Endothelial cell of umbilical vein (primary cell): Measurements from ENCODE around the gene PRKCQ. TPM values are rescaled to one million over a fixed set of nuclear protein-coding genes. Genes with fewer than 3 reads are reported as not detected.

Source experiments
- Bru-seq: library from RNA; stranded (reverse); fragments of 400-500 nt; gene quantifications from one replicate; lab custom pipeline; 2021; lab: Mats Ljungman, UMichigan
- BruChase-seq, 2 experiments: library from RNA; stranded (reverse); fragments of 400-500 nt; gene quantifications; one replicate each; lab custom pipeline; 2021; lab: Mats Ljungman, UMichigan
- BruUV-seq: library from RNA; stranded (reverse); fragments of 400-500 nt; replicated peaks from 2 replicates; lab custom pipeline; 2021; lab: Mats Ljungman, UMichigan
- CTCF ChIA-PET: fragments of 300-600, 350-600 bp; sonication (Branson Sonifier 250); formaldehyde crosslinking; loops from one replicate; lab custom pipeline; 2021; ENCODE audit warnings: antibody characterized with exemption, inconsistent platforms; lab: Charles Lee
- POLR2A ChIA-PET: fragments of 300-600, 350-600 bp; sonication (Branson Sonifier 250); formaldehyde crosslinking; loops from one replicate; lab custom pipeline; 2021; ENCODE audit warnings: antibody characterized with exemption, inconsistent platforms; lab: Charles Lee
- DNase-seq: peaks from one replicate; pipeline ENCODE4 v3.0.0-alpha.2; 2011; ENCODE audit warnings: low read depth, low spot score
- FAIRE-seq: peaks from 2 replicates; lab custom pipeline; 2011; peaks lifted over from hg19 to GRCh38; lab: Jason Lieb, UNC
- H2AFZ ChIP-seq: 2 replicates; pipeline ENCODE4 v1.6.0; 2012; ENCODE audit warnings: low read depth, low read length, control low read depth, inconsistent platforms
- H3K27ac ChIP-seq: 2 replicates; pipeline ENCODE4 v1.5.1; 2011; ENCODE audit warnings: low read depth, mild to moderate bottlenecking, control low read depth, low read length, moderate library complexity; ENCODE audit not compliant: insufficient read depth
- H3K27me3 ChIP-seq, 2 experiments: 2 replicates each; pipeline versions ENCODE4 v1.6.0 to v1.6.1; 2011; ENCODE audit warnings: low read length in 2 of 2, mixed read lengths in 1 of 2; ENCODE audit not compliant: control insufficient read depth in 2 of 2, insufficient read depth in 2 of 2
- H3K36me3 ChIP-seq, 2 experiments: 2 replicates in 1 of 2; 3 replicates in 1 of 2; pipeline ENCODE4 v1.5.1; 2011; ENCODE audit warnings: low read length in 2 of 2, mild to moderate bottlenecking in 1 of 2, moderate library complexity in 1 of 2; ENCODE audit not compliant: control insufficient read depth in 2 of 2, insufficient read depth in 2 of 2; ENCODE audit errors: extremely low read depth in 1 of 2
- H3K4me1 ChIP-seq: 3 replicates; pipeline ENCODE4 v1.5.1; 2011; ENCODE audit warnings: mild to moderate bottlenecking, low read length; ENCODE audit not compliant: control insufficient read depth, insufficient read depth; ENCODE audit errors: extremely low read depth
- H3K4me2 ChIP-seq: 2 replicates; pipeline ENCODE4 v1.6.1; 2011; ENCODE audit warnings: low read length, control low read depth, mixed read lengths; ENCODE audit not compliant: insufficient read depth
- H3K4me3 ChIP-seq, 3 experiments: fragments of 200-600 bp in 1 of 3; sonication (generic), shearing (Covaris generic) in 1 of 3; replicated peaks in 1 of 3; 2 replicates each; pipeline ENCODE4 v1.5.1; 2011 to 2016; ENCODE audit warnings: control low read depth in 3 of 3, low read length in 3 of 3, mild to moderate bottlenecking in 2 of 3, inconsistent platforms in 1 of 3, low read depth in 1 of 3, moderate library complexity in 1 of 3; ENCODE audit not compliant: insufficient read depth in 1 of 3
- H3K79me2 ChIP-seq: 2 replicates; pipeline ENCODE4 v1.6.0; 2012; ENCODE audit warnings: low read length, inconsistent platforms; ENCODE audit not compliant: control insufficient read depth, insufficient read depth
- H3K9ac ChIP-seq: replicated peaks from 2 replicates; pipeline ENCODE3; 2011; ENCODE audit warnings: low read length, control low read depth; ENCODE audit not compliant: insufficient read depth; ENCODE audit errors: extremely low read depth
- H3K9me1 ChIP-seq: replicated peaks from 3 replicates; pipeline ENCODE4 v1.6.0; 2011; ENCODE audit warnings: mild to moderate bottlenecking, low read length; ENCODE audit not compliant: control insufficient read depth, insufficient read depth; ENCODE audit errors: extremely low read depth
- H3K9me3 ChIP-seq: replicated peaks from 2 replicates; pipeline ENCODE4 v1.5.1; 2012; ENCODE audit warnings: low read length, inconsistent platforms; ENCODE audit not compliant: control insufficient read depth, insufficient read depth
- H4K20me1 ChIP-seq: replicated peaks from 2 replicates; pipeline ENCODE3; 2011; ENCODE audit warnings: mild to moderate bottlenecking, low read length; ENCODE audit not compliant: control insufficient read depth, insufficient read depth; ENCODE audit errors: extremely low read depth
- CTCF ChIP-seq, 2 donors: IDR thresholded peaks; 1 replicate in 1 of 2; 2 replicates in 1 of 2; pipeline ENCODE4 v1.5.1; 2011; ENCODE audit warnings: low read length in 2 of 2, mild to moderate bottlenecking in 2 of 2, moderate library complexity in 2 of 2, control low read depth in 1 of 2, inconsistent platforms in 1 of 2, low read depth in 1 of 2; ENCODE audit not compliant: insufficient read depth in 1 of 2; ENCODE audit errors: extremely low read depth in 1 of 2
- EZH2 ChIP-seq: IDR thresholded peaks from 2 replicates; pipeline ENCODE4 v1.6.1; 2012; ENCODE audit warnings: borderline replicate concordance, low read depth, mild to moderate bottlenecking, moderate library complexity, low read length, inconsistent platforms; ENCODE audit not compliant: severe bottlenecking
- MAX ChIP-seq: IDR thresholded peaks from 2 replicates; pipeline ENCODE4 v1.6.1; 2011; ENCODE audit not compliant: insufficient read depth, insufficient read length
- POLR2A ChIP-seq: IDR thresholded peaks from 2 replicates; pipeline ENCODE4 v1.6.1; 2012; ENCODE audit warnings: low read depth, mild to moderate bottlenecking, control low read depth, low read length
- POLR2AphosphoS5 ChIP-seq: IDR thresholded peaks from 2 replicates; pipeline ENCODE4 v1.6.1; 2012; ENCODE audit warnings: low read depth, mild to moderate bottlenecking, control low read depth, low read length, moderate library complexity; ENCODE audit not compliant: insufficient read depth
- dilution Hi-C: fragments of 300-500 bp; cut with MboI; formaldehyde crosslinking; loops from one replicate; pipeline ENCODE4 v1.15.0; 2019; ENCODE audit warnings: low sequenced_read_pairs; ENCODE audit not compliant: extremely low pct_ligation_motif_present
- intact Hi-C: fragments of 100-400 bp; cut with micrococcal nuclease; formaldehyde crosslinking; loops from one replicate; pipeline ENCODE4 v1.10.0; 2022
- long read RNA-seq: library from polyadenylated mRNA; stranded (forward); transcript quantifications from one replicate; pipeline ENCODE4 v2.0.0, GENCODE V29; 2021
- polyA minus RNA-seq, 3 experiments: library from RNA; depleted of rRNA, polyadenylated mRNA; stranded (reverse); fragments of >200 nt; gene quantifications; 1 replicate in 1 of 3; 2 replicates in 2 of 3; pipeline ENCODE4 v1.2.3, GENCODE V29; 2011
- polyA plus RNA-seq, 4 experiments: library from polyadenylated mRNA; depleted of rRNA in 3 of 4; stranded (reverse) in 3 of 4; unstranded in 1 of 4; fragments of >200 nt; gene quantifications; 2 replicates each; pipeline versions ENCODE4 v1.2.1 to v1.2.3, GENCODE V29; 2011 to 2012; ENCODE audit warnings: missing spikeins in 1 of 4
- total RNA-seq: library from RNA; stranded (reverse); gene quantifications from 2 replicates; pipeline ENCODE4 v1.2.3, GENCODE V29; 2021

Gene PRKCQ
- total RNA-seq (0.55 and 0.58 TPM in 2 replicates), polyA plus RNA-seq (0.32 and 0.37 TPM in 2 replicates), polyA minus RNA-seq (0.44 and 0.57 TPM in 2 replicates), Bru-seq, nascent RNA (percentile 26 among the genes with signal in this experiment), BruChase-seq, experiment 1, labeled RNA remaining after a 6-hour chase (percentile 9 among the genes with signal in this experiment), BruChase-seq, experiment 2, labeled RNA remaining after a 2-hour chase (percentile 13 among the genes with signal in this experiment)
- polyA plus RNA-seq (2011; cell fraction: cytosol; rRNA removed), result 0.49 and 0.59 TPM in 2 replicates
- polyA plus RNA-seq (2011; cell fraction: nucleus; rRNA removed), result 0.62 and 0.77 TPM in 2 replicates
- polyA plus RNA-seq (2012), result 0.76 and 0.90 TPM in 2 replicates
- polyA minus RNA-seq (2011; cell fraction: cytosol; rRNA and poly(A)+ RNA removed), result 1.0 TPM
- 0.58 and 0.96 TPM in 2 replicates for polyA minus RNA-seq (2011; cell fraction: nucleus; rRNA and poly(A)+ RNA removed)
- long read RNA-seq, partial matches to known transcripts, result 0 of 3 reads
- long read RNA-seq, other reads (novel, unspliced or antisense), result 0 of 3 reads

GRCh38 chr10:6579904-6580278 is at the start of gene PRKCQ:
TSS of gene PRKCQ (minus strand) at chr10:6580276. CDS start at chr10:6515135, 65,141 bp downstream.
- ChIA-PET CTCF (no interaction called here), POLR2A (no interaction called here)
- H3K9ac ChIP-seq, result peak within 1 kb of the TSS; percentile 88
- FAIRE-seq (no peak), DNase-seq (no peak)
- no peaks in the 10 kb centered on the region for H3K9me3 ChIP-seq
- BruUV-seq, result no TSS peak
- H4K20me1 ChIP-seq, result no peaks in the 10 kb centered on the region
- no peaks in the 10 kb centered on the region for H3K79me2 ChIP-seq
- peak within 1 kb of the TSS; percentile 100 for H3K4me2 ChIP-seq
- dilution Hi-C loops, result no loop called here
- H2AFZ ChIP-seq, result peak within 1 kb of the TSS; percentile 100
- TF ChIP-seq EZH2 (peak; percentile 48), CTCF (IDR thresholded peaks at IDR 0.05; ENCODE audit: extremely low read depth in 1 of 2, insufficient read depth in 1 of 2, low read depth in 1 of 2, low read length in 2 of 2) (no peak)
- H3K4me1 ChIP-seq, result peaks cover 10% of the 10 kb centered on the region
- no peaks in the 10 kb centered on the region for H3K36me3 ChIP-seq
- peak within 1 kb of the TSS; percentile 60 for H3K27ac ChIP-seq
- H3K9me1 ChIP-seq, result no peaks in the 10 kb centered on the region
- peaks cover 14 to 30% of the 10 kb centered on the region in 2 experiments for H3K27me3 ChIP-seq
- intact Hi-C loops, result loop anchor here (1.0 to 5.0 kb wide), 4 partner anchors 69 to 827 kb away; no protein-coding TSS in a partner anchor
- H3K4me3 ChIP-seq, result peak within 1 kb of the TSS; percentile 75 to 92 (median 92)

- Histone ChIP-seq H3K27me3 (peaks cover 0 to 3% of the 10 kb centered on the region in 2 experiments), H2AFZ (no peak overlapping the region)
- dilution Hi-C loops, result no loop called here
Measured at GRCh38 chr10:6625428-6625827, 45.4 kb upstream of the PRKCQ start.

More at GRCh38 chr10:6625428-6625827, 45.4 kb upstream of the PRKCQ start:
- Histone ChIP-seq H3K9me3 (no peaks in the 10 kb centered on the region), H3K9ac (no peak overlapping the region), H3K4me2 (no peak overlapping the region), H3K79me2 (no peaks in the 10 kb centered on the region), H4K20me1 (no peaks in the 10 kb centered on the region), H3K4me3 (no peak overlapping the region), H3K9me1 (no peaks in the 10 kb centered on the region), H3K4me1 (no peaks in the 10 kb centered on the region), H3K27ac (no peak overlapping the region), H3K36me3 (no peaks in the 10 kb centered on the region)
- DNase-seq (no peak), FAIRE-seq (no peak)
- TF ChIP-seq MAX, result no peak
- no peak for TF ChIP-seq EZH2
- TF ChIP-seq POLR2A, result no peak
- no peak for TF ChIP-seq POLR2AphosphoS5
- intact Hi-C loops, result no loop called here
- BruUV-seq, result no TSS peak
- CTCF ChIA-PET, result no interaction called here
- POLR2A ChIA-PET, result no interaction called here
